HG02678 (cell line): Measurements from ENCODE around the gene ZNF598.

Experiments used
- ATAC-seq: cut with Tn5 transposase; IDR thresholded peaks from one replicate; pipeline ENCODE4 v1.9.1; 2021; ENCODE audit warnings: mild to moderate bottlenecking, moderate library complexity; ENCODE audit not compliant: unreplicated experiment

Gene ZNF598

DNA sequence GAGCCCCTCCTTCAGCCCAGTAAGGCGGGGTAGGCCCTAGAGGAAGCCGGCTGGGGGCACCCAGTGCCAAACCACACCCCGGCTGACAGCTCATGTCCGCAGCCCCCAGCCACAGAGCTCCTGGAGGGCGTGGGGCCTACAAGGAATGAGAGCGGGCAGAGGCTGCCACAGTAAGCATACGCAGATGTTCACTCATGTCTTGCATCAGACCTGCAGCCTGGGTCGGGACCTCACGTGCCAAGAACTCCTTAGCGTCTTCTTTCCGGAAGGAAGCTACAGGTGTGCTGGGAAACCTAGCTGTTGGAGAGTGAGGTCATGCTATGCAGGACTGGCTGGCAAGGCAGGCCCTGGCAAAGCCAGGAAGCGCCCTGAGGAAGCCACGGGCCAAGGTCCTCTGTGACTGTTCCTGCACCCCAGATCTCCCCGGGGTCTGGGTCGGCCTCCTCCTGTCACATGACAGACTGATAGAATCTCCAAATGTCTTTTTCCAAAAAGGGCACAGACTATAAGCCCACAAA lies 1.6 kb downstream of the ZNF598 start:
- ATAC-seq, result no peak

DNA sequence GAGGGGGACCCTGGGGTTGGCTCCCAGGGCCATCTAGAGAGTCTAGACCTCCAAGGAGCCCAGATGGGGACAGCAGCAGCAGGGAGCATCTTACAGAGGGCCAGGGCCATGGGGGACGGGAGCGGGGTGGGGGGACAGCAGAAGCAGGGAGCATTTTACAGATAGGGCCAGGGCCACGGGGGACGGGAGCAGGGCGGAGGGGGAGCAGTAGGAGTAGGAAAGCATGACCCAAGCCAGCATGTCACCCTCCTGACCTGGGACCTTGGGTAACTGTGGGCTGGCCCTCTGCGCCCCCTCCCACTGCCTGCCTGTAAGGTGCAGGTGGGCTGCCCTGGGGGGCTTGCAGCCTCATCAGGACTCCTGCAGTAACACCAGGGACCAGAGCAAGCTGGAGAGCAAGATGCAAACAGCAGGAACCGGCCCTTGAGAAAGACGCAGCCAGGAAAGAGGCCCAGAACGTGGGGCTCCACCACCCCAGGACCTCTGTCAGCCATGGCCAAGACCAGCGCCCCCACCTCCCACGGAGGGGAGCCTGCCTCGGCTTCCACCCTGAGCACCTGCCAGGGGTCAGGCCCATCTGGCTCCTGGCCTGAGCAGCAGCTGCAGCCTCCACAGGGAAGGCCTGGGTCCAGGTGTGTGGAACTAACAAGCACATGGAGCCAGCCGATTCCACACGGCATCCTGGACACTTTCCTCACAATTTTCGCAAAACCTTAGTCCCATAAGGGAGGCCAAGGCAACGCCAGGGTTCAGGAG lies 2.4 kb downstream of the ZNF598 start:
- ATAC-seq, result no peak

DNA sequence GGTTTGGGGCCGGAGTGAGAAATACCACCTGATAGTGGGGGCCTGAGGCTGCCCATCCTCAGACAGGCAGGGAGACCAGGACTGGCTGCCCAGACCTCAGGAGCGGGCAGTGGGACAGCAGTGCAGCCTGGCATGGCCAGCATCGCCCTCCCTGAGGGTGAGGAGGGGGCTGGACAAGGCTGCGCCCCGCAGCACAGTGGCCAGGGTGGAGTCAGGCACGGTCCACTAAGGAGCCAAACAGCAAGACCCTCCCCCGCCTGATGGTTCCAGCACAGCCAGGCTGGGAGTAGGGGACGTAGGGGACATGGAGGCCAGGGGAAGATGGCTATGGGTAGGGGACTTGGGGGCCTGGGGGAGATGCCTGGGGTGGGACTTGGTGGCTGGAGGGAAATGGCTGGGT lies 3.3 kb downstream of the ZNF598 start:
- ATAC-seq, result no peak

DNA sequence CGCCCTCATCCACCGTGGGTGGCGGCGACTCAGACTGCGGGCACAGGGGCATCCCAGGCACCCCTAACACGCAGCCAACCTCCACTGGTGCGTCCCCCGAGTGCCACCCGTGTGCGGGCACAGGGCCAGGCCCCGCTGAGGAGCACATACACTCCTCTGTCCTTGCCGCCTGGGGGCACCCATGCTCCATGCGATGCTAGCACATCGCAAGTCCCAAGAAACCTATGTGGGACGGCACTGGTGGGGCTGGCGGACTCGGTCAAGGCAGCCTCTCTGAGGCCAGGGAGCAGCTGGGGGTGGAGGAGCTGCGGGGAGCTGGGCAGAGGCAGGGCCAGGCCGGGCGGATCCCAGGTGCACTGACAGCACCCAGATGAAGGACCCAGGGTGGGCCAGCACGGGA lies 4.0 kb downstream of the ZNF598 start:
- no peak for ATAC-seq

- no peak for ATAC-seq
Measured at GRCh38 chr16:2004795-2005517, 4.7 kb downstream of the ZNF598 start.

GRCh38 chr16:2003827-2004641 lies 5.6 kb downstream of the ZNF598 start:
- peak; percentile 67 for ATAC-seq

GRCh38 chr16:2003231-2003826 lies 6.3 kb downstream of the ZNF598 start:
- ATAC-seq, result no peak

DNA sequence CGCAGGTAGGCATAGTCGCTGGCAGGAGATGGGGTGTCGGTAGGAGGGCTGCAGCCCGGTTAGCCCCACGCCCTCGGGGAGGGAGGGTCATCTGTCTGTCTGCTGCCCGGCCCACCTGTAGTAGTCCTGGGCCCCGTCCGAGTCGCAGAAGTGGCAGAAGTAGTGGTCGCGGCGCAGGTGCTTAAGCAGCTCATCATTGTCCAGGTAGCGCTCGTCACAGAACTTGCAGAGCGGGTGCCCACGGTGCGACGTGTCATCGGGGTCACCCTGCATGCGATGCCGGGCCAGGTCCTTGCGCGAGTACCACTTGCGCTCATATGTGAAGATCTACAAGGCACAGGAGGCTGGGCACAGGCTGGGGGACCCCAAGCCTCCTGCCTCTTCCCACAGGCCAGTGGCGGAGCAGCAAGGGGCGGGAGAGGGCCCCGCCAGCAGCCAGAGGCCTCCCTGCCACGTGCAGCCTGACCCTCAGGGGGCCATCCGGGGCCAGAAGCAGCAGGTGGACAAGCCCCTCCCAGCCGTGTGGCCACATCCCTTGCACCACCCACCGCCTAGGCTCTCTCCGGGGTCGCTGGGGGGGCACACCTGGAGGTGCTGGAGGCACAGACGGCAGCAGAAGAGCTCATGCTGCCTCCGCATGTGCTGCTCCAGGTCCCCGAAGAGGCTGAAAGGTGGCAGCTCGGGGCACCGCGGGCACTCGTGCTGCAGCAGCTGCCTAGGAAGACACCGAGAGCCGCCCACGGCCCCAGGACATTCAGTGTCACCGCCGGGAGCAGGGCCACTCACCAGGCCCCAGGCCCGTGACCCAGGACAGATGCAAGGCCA lies 7.0 kb downstream of the ZNF598 start:
- no peak for ATAC-seq

- no peak for ATAC-seq
Measured at GRCh38 chr16:2001456-2002355, 7.9 kb downstream of the ZNF598 start.

- no peak for ATAC-seq
Measured at GRCh38 chr16:2001035-2001434, 8.6 kb downstream of the ZNF598 start.

GRCh38 chr16:1999866-2000514 lies 9.6 kb downstream of the ZNF598 start:
- no peak for ATAC-seq

- ATAC-seq, result no peak
Measured at GRCh38 chr16:1998852-1999801, 10.5 kb downstream of the ZNF598 start.

- no peak for ATAC-seq
Measured at GRCh38 chr16:1998360-1998835, 11.2 kb downstream of the ZNF598 start.

DNA sequence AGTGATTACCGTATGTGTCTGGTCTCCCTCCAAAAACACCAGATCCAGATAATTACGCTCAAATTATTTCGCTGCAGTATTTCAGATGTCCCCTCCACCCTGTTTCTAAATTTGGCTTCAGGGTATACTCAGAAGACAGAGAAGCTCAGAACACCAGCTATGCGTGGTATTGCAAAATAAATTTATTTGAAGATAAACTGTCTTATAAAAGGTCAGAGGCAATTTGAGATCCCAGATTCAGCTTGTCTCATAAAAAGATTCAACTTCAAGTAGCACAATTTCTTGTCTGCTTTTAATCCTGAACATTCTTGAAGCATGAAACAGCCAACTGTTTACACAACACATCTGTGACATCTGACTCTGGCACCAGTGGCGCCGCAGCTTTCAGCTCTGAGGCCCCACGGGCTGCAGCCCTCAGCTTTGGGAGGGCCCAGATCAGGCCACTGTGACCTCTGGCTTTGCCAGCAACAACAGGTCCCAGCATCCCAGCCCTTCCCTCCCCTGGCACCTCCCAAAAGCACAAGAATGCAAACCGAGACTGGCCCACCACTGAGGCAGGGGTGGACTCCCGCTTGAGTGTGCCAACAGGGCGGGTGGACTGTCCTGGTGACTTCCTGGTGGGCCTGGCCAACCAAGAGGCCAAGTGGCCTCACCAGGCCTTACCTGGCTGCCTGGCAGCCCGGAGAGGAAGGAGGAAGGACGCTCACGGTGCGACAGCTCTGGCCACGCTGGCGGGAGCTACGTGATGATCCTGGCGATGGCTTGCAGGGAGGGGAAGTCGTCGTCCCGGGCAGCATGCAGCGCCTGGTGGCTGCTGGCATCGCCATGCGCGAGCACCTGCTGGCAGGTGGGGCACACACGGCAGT lies 11.9 kb downstream of the ZNF598 start:
- no peak for ATAC-seq

- no peak for ATAC-seq
Measured at GRCh38 chr16:1993731-1994131, 15.9 kb downstream of the ZNF598 start.

- ATAC-seq, result no peak
Measured at GRCh38 chr16:1992704-1993317, 16.8 kb downstream of the ZNF598 start.
